WTC11 (cell line): ENCODE measurements around the gene TMEM178B. TPM values are rescaled to one million over a fixed set of nuclear protein-coding genes. Genes with fewer than 3 reads are reported as not detected.

Source experiments
- ATAC-seq: fragments of 200-7000 bp; cut with Tn5 transposase; 2 replicates; pipeline ENCODE4 v1.10.0; 2021; ENCODE audit warnings: mild to moderate bottlenecking, moderate library complexity
- CTCF ChIA-PET: fragments of 300-600 bp; sonication (Branson Sonifier 250); formaldehyde crosslinking; loops from one replicate; lab custom pipeline; 2021; ENCODE audit warnings: antibody characterized with exemption; lab: Charles Lee
- POLR2A ChIA-PET: fragments of 350-600 bp; sonication (Branson Sonifier 250); formaldehyde crosslinking; loops from one replicate; lab custom pipeline; 2021; ENCODE audit warnings: antibody characterized with exemption; lab: Charles Lee
- DNase-seq: peaks from one replicate; pipeline ENCODE4 v3.0.0; 2021; ENCODE audit warnings: low spot score
- H3K27ac Mint-ChIP-seq: 2 replicates; pipeline ENCODE4 v1.8.0; 2021; ENCODE audit warnings: mixed read lengths
- H3K27me3 Mint-ChIP-seq: 2 replicates; pipeline ENCODE4 v1.8.0; 2021; ENCODE audit warnings: low read depth, mild to moderate bottlenecking, moderate library complexity, mixed read lengths
- H3K36me3 Mint-ChIP-seq: 2 replicates; pipeline ENCODE4 v1.8.0; 2021; ENCODE audit warnings: mixed read lengths
- H3K4me1 Mint-ChIP-seq: 2 replicates; pipeline ENCODE4 v1.8.0; 2022; ENCODE audit warnings: mixed read lengths
- H3K4me3 Mint-ChIP-seq: 2 replicates; pipeline ENCODE4 v1.8.0; 2021; ENCODE audit warnings: mild to moderate bottlenecking, moderate library complexity, mixed read lengths
- H3K9me3 Mint-ChIP-seq: 2 replicates; pipeline ENCODE4 v1.8.0; 2021; ENCODE audit warnings: mixed read lengths
- ATF6 ChIP-seq: sonication (generic); formaldehyde crosslinking; IDR thresholded peaks from 2 replicates; pipeline ENCODE4 v1.8.1; 2023; ENCODE audit warnings: mild to moderate bottlenecking, missing genetic modification reagents
- E2F1 ChIP-seq: sonication (generic); formaldehyde crosslinking; IDR thresholded peaks from 2 replicates; pipeline ENCODE4 v1.8.0; 2022; ENCODE audit warnings: mild to moderate bottlenecking, missing genetic modification reagents
- ESRRA ChIP-seq: sonication (generic); formaldehyde crosslinking; IDR thresholded peaks from 2 replicates; pipeline ENCODE4 v1.8.1; 2022; ENCODE audit warnings: mild to moderate bottlenecking, missing genetic modification reagents, borderline replicate concordance
- FOXP4 ChIP-seq: sonication (generic); formaldehyde crosslinking; IDR thresholded peaks from 2 replicates; pipeline ENCODE4 v1.8.0; 2022; ENCODE audit warnings: mild to moderate bottlenecking, missing genetic modification reagents
- IRF1 ChIP-seq: sonication (generic); formaldehyde crosslinking; IDR thresholded peaks from 2 replicates; pipeline ENCODE4 v1.8.0; 2023; ENCODE audit warnings: missing genetic modification reagents
- JAZF1 ChIP-seq: fragments of 250-450 bp; sonication (Bioruptor Pico); IDR thresholded peaks from 2 replicates; pipeline ENCODE4 v1.9.0; 2021; ENCODE audit warnings: moderate library complexity, mild to moderate bottlenecking, inconsistent platforms
- JUN ChIP-seq: sonication (generic); formaldehyde crosslinking; IDR thresholded peaks from 2 replicates; pipeline ENCODE4 v1.8.0; 2023; ENCODE audit warnings: mild to moderate bottlenecking, missing genetic modification reagents
- MXD4 ChIP-seq: fragments of 250-450 bp; sonication (Bioruptor Pico); IDR thresholded peaks from 2 replicates; pipeline ENCODE4 v1.8.0; 2021; ENCODE audit warnings: mild to moderate bottlenecking, moderate library complexity, borderline replicate concordance
- MYBL2 ChIP-seq: sonication (generic); formaldehyde crosslinking; IDR thresholded peaks from 2 replicates; pipeline ENCODE4 v1.8.1; 2023; ENCODE audit warnings: mild to moderate bottlenecking, moderate library complexity, missing genetic modification reagents
- OVOL2 ChIP-seq: fragments of 250-450 bp; sonication (Bioruptor Pico); IDR thresholded peaks from 2 replicates; pipeline ENCODE4 v1.9.0; 2021; ENCODE audit warnings: mild to moderate bottlenecking, borderline replicate concordance
- STAT6 ChIP-seq: sonication (generic); formaldehyde crosslinking; conservative IDR thresholded peaks from 2 replicates; pipeline ENCODE4 v1.8.1; 2023; ENCODE audit warnings: mild to moderate bottlenecking, low read depth, missing genetic modification reagents, moderate library complexity
- TEAD4 ChIP-seq: sonication (generic); formaldehyde crosslinking; IDR thresholded peaks from 2 replicates; pipeline ENCODE4 v1.8.0; 2022; ENCODE audit warnings: mild to moderate bottlenecking, missing genetic modification reagents
- ZBTB21 ChIP-seq: sonication (generic); formaldehyde crosslinking; IDR thresholded peaks from 2 replicates; pipeline ENCODE4 v1.8.1; 2023; ENCODE audit warnings: mild to moderate bottlenecking, missing genetic modification reagents, borderline replicate concordance
- ZNF138 ChIP-seq: sonication (generic); formaldehyde crosslinking; conservative IDR thresholded peaks from 2 replicates; pipeline ENCODE4 v1.8.1; 2022; ENCODE audit warnings: mild to moderate bottlenecking, moderate library complexity, missing genetic modification reagents
- ZNF232 ChIP-seq: sonication (generic); formaldehyde crosslinking; IDR thresholded peaks from 2 replicates; pipeline ENCODE4 v1.8.0; 2022; ENCODE audit warnings: mild to moderate bottlenecking, missing genetic modification reagents
- ZNF396 ChIP-seq: fragments of 250-450 bp; sonication (Bioruptor Pico); IDR thresholded peaks from 2 replicates; pipeline ENCODE4 v1.8.0; 2021; ENCODE audit warnings: mild to moderate bottlenecking, moderate library complexity, borderline replicate concordance
- ZNF416 ChIP-seq: fragments of 250-450 bp; sonication (Bioruptor Pico); IDR thresholded peaks from 2 replicates; pipeline ENCODE4 v1.9.0; 2021; ENCODE audit warnings: mild to moderate bottlenecking, inconsistent platforms
- ZNF425 ChIP-seq: fragments of 250-450 bp; sonication (Bioruptor Pico); conservative IDR thresholded peaks from 2 replicates; pipeline ENCODE4 v1.9.0; 2021; ENCODE audit warnings: mild to moderate bottlenecking
- total RNA-seq: library from RNA; stranded (reverse); gene quantifications from 3 replicates; pipeline ENCODE4 v1.2.3, GENCODE V29; 2021

The TMEM178B gene
- total RNA-seq, 1 experiment from 2014 or later = 20.4 TPM

- POLR2A ChIA-PET = interaction anchor here (0.7 kb wide), 1 partner anchor 39 kb away, joined by 6 read pairs; no protein-coding TSS in a partner anchor
Observed at GRCh38 chr7:141462958-141463357, 389.1 kb downstream of the TMEM178B start.

More at GRCh38 chr7:141462958-141463357, 389.1 kb downstream of the TMEM178B start:
- CTCF ChIA-PET = interaction anchor here (1.3 kb wide), 1 partner anchor 391 kb away, joined by 4 read pairs; no protein-coding TSS in a partner anchor
- no peak for DNase-seq
- Mint-ChIP-seq H3K36me3 (no peaks in the 10 kb centered on the region), H3K27me3 (no peaks in the 10 kb centered on the region)
- TF ChIP-seq JAZF1 (no peak), STAT6 (CRISPR knock-in tag) (no peak), FOXP4 (CRISPR knock-in tag) (no peak), ZNF396 (CRISPR knock-in tag) (no peak), ZNF416 (no peak), TEAD4 (CRISPR knock-in tag) (no peak), ZNF138 (CRISPR knock-in tag) (no peak), ATF6 (CRISPR knock-in tag) (no peak), ZNF425 (CRISPR knock-in tag) (no peak), MXD4 (CRISPR knock-in tag) (no peak), OVOL2 (CRISPR knock-in tag) (no peak), ESRRA (CRISPR knock-in tag) (no peak), MYBL2 (CRISPR knock-in tag) (no peak), ZBTB21 (CRISPR knock-in tag) (no peak), JUN (CRISPR knock-in tag) (no peak), ZNF232 (no peak), E2F1 (CRISPR knock-in tag) (no peak), IRF1 (CRISPR knock-in tag) (no peak)
- TF ChIP-seq, all 79 proteins: peak for 0
- Mint-ChIP-seq H3K4me3 (no peak overlapping the region), H3K27ac (no peak overlapping the region), H3K9me3 (no peaks in the 10 kb centered on the region), H3K4me1 (peaks cover 25% of the 10 kb centered on the region)
- ATAC-seq = no peak
